Pancreas (tissue), 10 donors: ENCODE measurements around the gene PAM. TPM values are rescaled to one million over a fixed set of nuclear protein-coding genes. Genes with fewer than 3 reads are reported as not detected.

Source experiments
- ATAC-seq, 4 donors: fragments of 200-7000 bp; cut with Tn5 transposase; one replicate each; pipeline versions ENCODE4 v1.8.0 to v1.9.1; 2020; ENCODE audit warnings: mild to moderate bottlenecking in 4 of 4, moderate library complexity in 4 of 4
- DNase-seq, 6 donors: peaks; one replicate each; pipeline ENCODE4 v3.0.0-alpha.2; 2020
- FAIRE-seq: peaks from 2 replicates; lab custom pipeline; 2012; peaks lifted over from hg19 to GRCh38; lab: Jason Lieb, UNC
- H3K27ac ChIP-seq, 4 donors: fragments of 200-600 bp; sonication (generic); 1 replicate in 3 of 4; 2 replicates in 1 of 4; pipeline versions ENCODE4 v1.5.0 to v1.8.0; 2020
- H3K27me3 ChIP-seq, 4 donors: fragments of 200-600 bp; one replicate each; pipeline ENCODE4 v1.8.0; 2021
- H3K36me3 ChIP-seq, 3 donors: fragments of 200-600 bp; sonication (generic) in 1 of 3; one replicate each; pipeline versions ENCODE4 v1.5.0 to v1.8.0; 2020 to 2021
- H3K4me1 ChIP-seq, 3 donors: fragments of 200-600 bp; one replicate each; pipeline ENCODE4 v1.8.0; 2021
- H3K4me3 ChIP-seq, 4 donors: fragments of 200-600 bp; sonication (generic) in 2 of 4; one replicate each; pipeline versions ENCODE4 v1.5.0 to v1.8.0; 2020 to 2021
- H3K9me3 ChIP-seq, 4 donors: fragments of 200-600 bp; one replicate each; pipeline ENCODE4 v1.8.0; 2021
- WGBS, 2 donors: extraction: QIAGEN DNeasy Blood & Tissue Kit; methylation state at CpG; one replicate each; pipeline ENCODE4 v1.1.7; 2013; 5-methylcytosine and 5-hydroxymethylcytosine counted together
- intact Hi-C, 3 donors: fragments of 100-400 bp; cut with DNase I; formaldehyde crosslinking; loops; one replicate each; pipeline versions ENCODE4 v1.11.1 to v1.14.2; 2022
- polyA plus RNA-seq, 2 donors: library from polyadenylated mRNA; stranded (reverse); fragments of 200-250 nt; gene quantifications; one replicate each; pipeline ENCODE4 v1.2.3, GENCODE V29; 2013
- total RNA-seq, 6 donors: library from RNA; stranded (reverse); fragmentation: NEBNext Ultra II Directional in 4 of 6; extraction: Animal tissue kit (Norgen Biotek cat#: 25700) in 4 of 6; gene quantifications; one replicate each; pipeline versions ENCODE4 v1.2.1 to v1.2.4, GENCODE V29; 2021 to 2023
- TF ChIP-seq, protein P1 (sequence below), 4 donors: fragments of 200-600 bp; sonication (generic) in 3 of 4; IDR thresholded peaks; one replicate each; pipeline versions ENCODE4 v1.5.0 to v1.8.0; 2021; ENCODE audit warnings: antibody characterized with exemption in 4 of 4
- donor health status: healthy with polysubstance abuse.
- donor health status: DM: no; HTN: no; CAD: no; lungs with moderate emphysema.
- donor health status: DM: no; HTN: no; CAD: no.
- donor health status: control.
- donor health status: control.
- donor health status: Bipolar disorder and iron deficiency.
- donor health status: DM: yes; HTN: yes; CAD: no.
- donor health status: DM: no; HTN: no; CAD: no.
- donor health status: DM: no; HTN: no; CAD: no.
- donor health status: DM: yes; HTN: yes; CAD: no.

The PAM gene
- total and polyA plus RNA-seq, 8 donors, result 47.0 to 242 (median 85.8) TPM

DNA sequence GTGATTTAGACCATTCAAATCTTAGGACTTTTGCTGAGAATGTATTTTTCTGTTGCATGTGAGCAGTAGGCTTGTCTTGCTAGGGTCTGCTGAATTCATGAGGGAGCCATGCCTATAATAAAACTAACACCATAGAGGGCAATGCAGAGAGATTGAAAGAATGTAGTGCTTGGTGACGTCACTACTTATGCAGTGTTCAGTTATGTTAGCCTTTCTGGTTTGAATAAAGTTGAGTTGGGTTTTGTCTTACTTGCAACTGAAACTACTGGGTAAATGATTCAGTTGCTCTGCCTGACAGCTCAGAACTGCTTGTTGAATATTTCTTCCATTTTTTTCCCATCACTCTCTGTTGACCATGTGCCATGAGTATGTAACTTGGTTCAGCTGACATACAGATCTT is 114.1 kb downstream of the PAM start:
- no peak for FAIRE-seq
- Histone ChIP-seq H3K36me3 (no peaks in the 10 kb centered on the region), H3K4me1 (peaks cover 0 to 11% (median 4%) of the 10 kb centered on the region in 3 donors), H3K27ac (no peak overlapping the region), H3K27me3 (peaks cover 0 to 4% (median 0%) of the 10 kb centered on the region in 4 donors), H3K9me3 (no peaks in the 10 kb centered on the region), H3K4me3 (no peak overlapping the region)
- WGBS, 2 donors, result 92 to 93% methylated on average over 1 of the region's 1 CpG
- no peak for DNase-seq
- ATAC-seq, result no peak
- intact Hi-C loops, result no loop called here
- TF ChIP-seq, protein P1, sequence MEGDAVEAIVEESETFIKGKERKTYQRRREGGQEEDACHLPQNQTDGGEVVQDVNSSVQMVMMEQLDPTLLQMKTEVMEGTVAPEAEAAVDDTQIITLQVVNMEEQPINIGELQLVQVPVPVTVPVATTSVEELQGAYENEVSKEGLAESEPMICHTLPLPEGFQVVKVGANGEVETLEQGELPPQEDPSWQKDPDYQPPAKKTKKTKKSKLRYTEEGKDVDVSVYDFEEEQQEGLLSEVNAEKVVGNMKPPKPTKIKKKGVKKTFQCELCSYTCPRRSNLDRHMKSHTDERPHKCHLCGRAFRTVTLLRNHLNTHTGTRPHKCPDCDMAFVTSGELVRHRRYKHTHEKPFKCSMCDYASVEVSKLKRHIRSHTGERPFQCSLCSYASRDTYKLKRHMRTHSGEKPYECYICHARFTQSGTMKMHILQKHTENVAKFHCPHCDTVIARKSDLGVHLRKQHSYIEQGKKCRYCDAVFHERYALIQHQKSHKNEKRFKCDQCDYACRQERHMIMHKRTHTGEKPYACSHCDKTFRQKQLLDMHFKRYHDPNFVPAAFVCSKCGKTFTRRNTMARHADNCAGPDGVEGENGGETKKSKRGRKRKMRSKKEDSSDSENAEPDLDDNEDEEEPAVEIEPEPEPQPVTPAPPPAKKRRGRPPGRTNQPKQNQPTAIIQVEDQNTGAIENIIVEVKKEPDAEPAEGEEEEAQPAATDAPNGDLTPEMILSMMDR (IDR thresholded peaks at IDR 0.05), result no peak

DNA sequence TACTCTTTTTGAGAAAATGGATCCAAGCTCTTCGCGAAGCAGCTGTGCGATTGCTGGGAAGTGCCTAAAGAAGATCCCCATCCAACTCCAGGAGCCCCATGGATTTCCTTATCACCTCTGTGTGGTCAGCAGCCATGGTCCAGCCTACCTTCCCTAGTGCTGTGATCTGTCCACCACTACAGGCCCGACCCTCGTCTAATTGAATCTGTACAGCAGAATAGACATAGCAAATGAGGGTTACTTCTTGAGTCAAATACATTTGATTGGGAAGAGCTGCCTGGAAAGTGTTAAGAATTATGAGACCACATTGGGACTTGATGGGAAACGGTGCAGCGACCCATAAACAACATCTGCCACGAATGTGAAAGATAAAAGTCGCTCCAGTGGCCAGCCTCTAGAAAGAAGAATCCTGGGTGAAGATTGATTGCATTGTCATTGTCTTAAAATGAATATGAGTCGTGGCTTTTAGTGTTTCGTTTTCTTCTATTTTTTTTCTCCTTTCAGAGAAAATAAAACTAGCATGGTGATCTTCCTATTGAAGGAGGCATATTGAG is 118.4 kb downstream of the PAM start:
- no peak for FAIRE-seq
- 91 to 93% methylated on average over 11 of the region's 11 CpGs for WGBS, 2 donors
- DNase-seq, result no peak
- H3K36me3 ChIP-seq, result no peaks in the 10 kb centered on the region
- intact Hi-C loops, result no loop called here
- TF ChIP-seq, protein P1 (IDR thresholded peaks at IDR 0.05), result no peak
- no peak overlapping the region for H3K27ac ChIP-seq
- H3K4me3 ChIP-seq, result no peak overlapping the region
- H3K4me1 ChIP-seq, result no peaks in the 10 kb centered on the region
- H3K9me3 ChIP-seq, result no peaks in the 10 kb centered on the region
- ATAC-seq, result no peak
- H3K27me3 ChIP-seq, result no peaks in the 10 kb centered on the region

DNA sequence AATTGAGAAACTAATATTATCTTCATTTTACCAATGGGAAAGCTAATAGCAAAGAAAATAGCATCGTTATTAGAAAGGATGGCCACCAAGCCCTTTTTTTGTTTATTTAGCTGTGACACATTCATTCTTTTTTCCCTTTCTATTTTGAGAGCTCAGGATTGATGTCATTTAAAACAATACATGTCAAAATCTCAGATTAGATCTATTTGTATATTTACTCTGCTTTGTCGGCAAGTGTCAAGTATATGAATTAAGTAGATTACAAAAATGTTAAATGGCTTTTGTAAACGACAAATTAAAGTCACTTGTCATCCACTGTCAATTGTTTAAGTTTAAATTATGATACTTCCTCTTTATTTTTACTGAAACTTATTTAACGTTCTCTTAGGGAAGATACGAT is 118.9 kb downstream of the PAM start:
- 57 to 60% methylated on average over 5 of the region's 5 CpGs for WGBS, 2 donors
- intact Hi-C loops, result no loop called here
- Histone ChIP-seq H3K27me3 (no peaks in the 10 kb centered on the region), H3K4me3 (no peak overlapping the region), H3K27ac (no peak overlapping the region), H3K4me1 (no peaks in the 10 kb centered on the region), H3K9me3 (no peaks in the 10 kb centered on the region), H3K36me3 (no peaks in the 10 kb centered on the region)
- DNase-seq (no peak), ATAC-seq (no peak), FAIRE-seq (no peak)
- TF ChIP-seq, protein P1 (IDR thresholded peaks at IDR 0.05), result no peak

DNA sequence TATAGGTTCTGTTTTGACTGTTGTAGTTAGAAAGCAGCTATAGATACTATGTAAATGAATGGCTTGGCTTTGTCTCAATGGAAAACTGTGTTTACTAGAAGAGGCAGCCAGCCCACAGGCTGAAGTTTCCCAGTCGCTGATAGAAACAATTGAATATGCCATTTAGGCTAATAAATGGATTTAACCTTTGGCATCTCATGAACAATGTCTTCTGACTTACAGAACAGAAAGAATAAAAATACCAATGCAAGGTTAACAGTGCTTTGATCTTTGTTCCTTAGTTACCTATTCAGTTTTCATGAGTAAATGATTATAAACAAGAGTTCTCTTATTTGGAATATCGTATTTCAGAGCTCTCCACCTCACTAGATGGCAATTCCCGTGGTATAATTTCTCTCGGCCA is 120.6 kb downstream of the PAM start:
- no peaks in the 10 kb centered on the region for H3K36me3 ChIP-seq
- intact Hi-C loops, result no loop called here
- FAIRE-seq, result no peak
- no peak overlapping the region for H3K4me3 ChIP-seq
- 48 to 49% methylated on average over 4 of the region's 4 CpGs for WGBS, 2 donors
- ATAC-seq, result peak in 1 of 4 donors; percentile 22
- H3K27me3 ChIP-seq, result no peaks in the 10 kb centered on the region
- H3K9me3 ChIP-seq, result no peaks in the 10 kb centered on the region
- no peaks in the 10 kb centered on the region for H3K4me1 ChIP-seq
- TF ChIP-seq, protein P1 (IDR thresholded peaks at IDR 0.05), result no peak
- no peak for DNase-seq
- H3K27ac ChIP-seq, result no peak overlapping the region

DNA sequence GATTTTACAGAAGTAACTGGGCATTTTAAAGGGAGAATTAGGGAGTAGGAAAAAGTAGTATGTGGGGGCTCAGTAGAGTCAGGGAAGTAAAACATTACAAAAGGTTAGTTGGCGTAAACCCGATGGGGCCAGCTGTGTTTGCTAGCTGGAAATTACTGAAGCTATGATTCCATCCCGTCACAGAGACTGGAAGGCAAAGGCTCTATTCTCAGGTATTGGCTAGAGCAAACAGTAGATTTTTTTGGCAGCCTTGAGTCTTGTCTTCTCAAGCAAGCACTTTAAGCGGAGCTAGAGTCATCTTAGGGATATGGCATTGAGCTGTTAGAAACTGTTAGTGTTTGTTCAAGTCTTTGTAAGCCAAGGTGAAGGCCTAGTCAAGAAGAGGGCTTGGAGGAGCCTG is 121.5 kb downstream of the PAM start:
- no peak for DNase-seq
- Histone ChIP-seq H3K36me3 (no peaks in the 10 kb centered on the region), H3K27ac (no peak overlapping the region), H3K4me1 (no peaks in the 10 kb centered on the region), H3K27me3 (no peaks in the 10 kb centered on the region), H3K9me3 (no peaks in the 10 kb centered on the region), H3K4me3 (no peak overlapping the region)
- FAIRE-seq, result no peak
- TF ChIP-seq, protein P1 (IDR thresholded peaks at IDR 0.05), result no peak
- intact Hi-C loops, result no loop called here
- no peak for ATAC-seq
- WGBS, 2 donors, result 87 to 93% methylated on average over 4 of the region's 4 CpGs
